ENCODE data around the gene DNAJB7.
"Not testable (repeated sequence)": the region's sequence is repeated elsewhere in the genome, so short reads cannot be mapped to it uniquely, and the experiment has no call there.

Gene DNAJB7

GRCh38 chr22:40844951-40845350 lies 17.0 kb downstream of the DNAJB7 start:
- no peak overlapping the region for H3K4me3 ChIP-seq (ENCODE audit: low read depth, low read length)
- DNase-seq (ENCODE audit: low read depth): no peak
- TF ChIP-seq CTCF (IDR thresholded peaks at IDR 0.05; ENCODE audit: low read depth, low read length, missing control alignments): no peak

- DNase-seq (ENCODE audit: low read depth): no peak
- H3K4me3 ChIP-seq (ENCODE audit: low read depth, low read length): no peak overlapping the region
- TF ChIP-seq CTCF (IDR thresholded peaks at IDR 0.05; ENCODE audit: low read depth, low read length, missing control alignments): no peak
Observed at GRCh38 chr22:40838486-40838885, 23.4 kb downstream of the DNAJB7 start.

- DNase-seq (ENCODE audit: low read depth): no peak
- H3K4me3 ChIP-seq (ENCODE audit: low read depth, low read length): no peak overlapping the region
- TF ChIP-seq CTCF (IDR thresholded peaks at IDR 0.05; ENCODE audit: low read depth, low read length, missing control alignments): no peak
Observed at GRCh38 chr22:40834619-40835018, 27.3 kb downstream of the DNAJB7 start.

GRCh38 chr22:40829131-40829530 lies 32.8 kb downstream of the DNAJB7 start:
- no peak overlapping the region for H3K4me3 ChIP-seq (ENCODE audit: low read depth, low read length)
- TF ChIP-seq CTCF (IDR thresholded peaks at IDR 0.05; ENCODE audit: low read depth, low read length, missing control alignments): no peak

GRCh38 chr22:40826984-40827741 lies 34.8 kb downstream of the DNAJB7 start:
- no peak overlapping the region for H3K4me3 ChIP-seq (ENCODE audit: low read depth, low read length)
- no peak for TF ChIP-seq CTCF (IDR thresholded peaks at IDR 0.05; ENCODE audit: low read depth, low read length, missing control alignments)
- no peak for DNase-seq (ENCODE audit: low read depth)

More at GRCh38 chr22:40829131-40829530, 32.8 kb downstream of the DNAJB7 start:
- no peak for DNase-seq (ENCODE audit: low read depth)

- DNase-seq (ENCODE audit: low read depth); H3K4me3 ChIP-seq (ENCODE audit: low read depth, low read length): not testable (repeated sequence)
Observed at GRCh38 chr22:40826292-40826691, 35.6 kb downstream of the DNAJB7 start.

GRCh38 chr22:40823426-40823825 lies 38.5 kb downstream of the DNAJB7 start:
- no peak for DNase-seq (ENCODE audit: low read depth)
- TF ChIP-seq CTCF (IDR thresholded peaks at IDR 0.05; ENCODE audit: low read depth, low read length, missing control alignments): no peak
- no peak overlapping the region for H3K4me3 ChIP-seq (ENCODE audit: low read depth, low read length)
